ENCODE measurements around the gene SLC15A1.
"Not testable (repeated sequence)": the region's sequence is repeated elsewhere in the genome, so short reads cannot be mapped to it uniquely, and the experiment has no call there.

Gene SLC15A1

GRCh38 chr13:98649861-98650260 is 102.6 kb downstream of the SLC15A1 start:
- Histone ChIP-seq H3K4me3 (ENCODE audit: low read length) (no peak overlapping the region), H3K27me3 (ENCODE audit: control insufficient read depth, insufficient read depth, low read length) (no peaks in the 10 kb centered on the region), H3K27ac (ENCODE audit: low read length) (no peak overlapping the region), H3K4me1 (ENCODE audit: control insufficient read depth, insufficient read depth, low read length) (no peaks in the 10 kb centered on the region), H3K9me3 (ENCODE audit: control insufficient read depth, insufficient read depth, low read length) (no peaks in the 10 kb centered on the region), H3K36me3 (ENCODE audit: control insufficient read depth, insufficient read depth, low read length) (no peaks in the 10 kb centered on the region)
- DNase-seq (ENCODE audit: low read depth, low spot score): no peak
- WGBS (ENCODE audit: insufficient coverage, insufficient read length): no CpG with 5 or more reads among the region's 7 CpGs

GRCh38 chr13:98648686-98649085 is 103.8 kb downstream of the SLC15A1 start:
- Histone ChIP-seq H3K4me3 (ENCODE audit: low read length) (no peak overlapping the region), H3K9me3 (ENCODE audit: control insufficient read depth, insufficient read depth, low read length) (no peaks in the 10 kb centered on the region), H3K36me3 (ENCODE audit: control insufficient read depth, insufficient read depth, low read length) (no peaks in the 10 kb centered on the region), H3K27me3 (ENCODE audit: control insufficient read depth, insufficient read depth, low read length) (no peaks in the 10 kb centered on the region), H3K27ac (ENCODE audit: low read length) (no peak overlapping the region), H3K4me1 (ENCODE audit: control insufficient read depth, insufficient read depth, low read length) (no peaks in the 10 kb centered on the region)
- DNase-seq (ENCODE audit: low read depth, low spot score): no peak
- WGBS (ENCODE audit: insufficient coverage, insufficient read length): no CpG with 5 or more reads among the region's 3 CpGs

- no peak overlapping the region for H3K4me3 ChIP-seq (ENCODE audit: low read length)
- no peak for DNase-seq (ENCODE audit: low read depth, low spot score)
Measured at GRCh38 chr13:98648141-98648540, 104.3 kb downstream of the SLC15A1 start.

GRCh38 chr13:98647121-98647520 is 105.4 kb downstream of the SLC15A1 start:
- Histone ChIP-seq H3K4me1 (ENCODE audit: control insufficient read depth, insufficient read depth, low read length) (no peaks in the 10 kb centered on the region), H3K36me3 (ENCODE audit: control insufficient read depth, insufficient read depth, low read length) (no peaks in the 10 kb centered on the region), H3K4me3 (ENCODE audit: low read length) (no peak overlapping the region), H3K9me3 (ENCODE audit: control insufficient read depth, insufficient read depth, low read length) (no peaks in the 10 kb centered on the region), H3K27ac (ENCODE audit: low read length) (no peak overlapping the region), H3K27me3 (ENCODE audit: control insufficient read depth, insufficient read depth, low read length) (no peaks in the 10 kb centered on the region)
- no peak for DNase-seq (ENCODE audit: low read depth, low spot score)
- WGBS (ENCODE audit: insufficient coverage, insufficient read length): no CpG with 5 or more reads among the region's 2 CpGs

More at GRCh38 chr13:98648141-98648540, 104.3 kb downstream of the SLC15A1 start:
- Histone ChIP-seq H3K27me3 (ENCODE audit: control insufficient read depth, insufficient read depth, low read length) (no peaks in the 10 kb centered on the region), H3K27ac (ENCODE audit: low read length) (no peak overlapping the region), H3K36me3 (ENCODE audit: control insufficient read depth, insufficient read depth, low read length) (no peaks in the 10 kb centered on the region), H3K9me3 (ENCODE audit: control insufficient read depth, insufficient read depth, low read length) (no peaks in the 10 kb centered on the region), H3K4me1 (ENCODE audit: control insufficient read depth, insufficient read depth, low read length) (no peaks in the 10 kb centered on the region)
- WGBS (ENCODE audit: insufficient coverage, insufficient read length): no CpG with 5 or more reads among the region's 2 CpGs

GRCh38 chr13:98643479-98643878 is 109.0 kb downstream of the SLC15A1 start:
- no peaks in the 10 kb centered on the region for H3K36me3 ChIP-seq (ENCODE audit: control insufficient read depth, insufficient read depth, low read length)
- WGBS (ENCODE audit: insufficient coverage, insufficient read length): no CpG with 5 or more reads among the region's 1 CpG
- no peak overlapping the region for H3K27ac ChIP-seq (ENCODE audit: low read length)
- no peak overlapping the region for H3K4me3 ChIP-seq (ENCODE audit: low read length)
- H3K4me1 ChIP-seq (ENCODE audit: control insufficient read depth, insufficient read depth, low read length): no peaks in the 10 kb centered on the region
- H3K9me3 ChIP-seq (ENCODE audit: control insufficient read depth, insufficient read depth, low read length): no peaks in the 10 kb centered on the region
- H3K27me3 ChIP-seq (ENCODE audit: control insufficient read depth, insufficient read depth, low read length): no peaks in the 10 kb centered on the region
- DNase-seq (ENCODE audit: low read depth, low spot score): no peak

GRCh38 chr13:98641075-98641474 is 111.4 kb downstream of the SLC15A1 start:
- H3K36me3 ChIP-seq (ENCODE audit: control insufficient read depth, insufficient read depth, low read length): no peaks in the 10 kb centered on the region
- no peaks in the 10 kb centered on the region for H3K4me1 ChIP-seq (ENCODE audit: control insufficient read depth, insufficient read depth, low read length)
- no peaks in the 10 kb centered on the region for H3K27me3 ChIP-seq (ENCODE audit: control insufficient read depth, insufficient read depth, low read length)
- H3K27ac ChIP-seq (ENCODE audit: low read length): no peak overlapping the region
- no CpG with 5 or more reads among the region's 13 CpGs for WGBS (ENCODE audit: insufficient coverage, insufficient read length)
- no peak for DNase-seq (ENCODE audit: low read depth, low spot score)
- H3K9me3 ChIP-seq (ENCODE audit: control insufficient read depth, insufficient read depth, low read length): no peaks in the 10 kb centered on the region
- no peak overlapping the region for H3K4me3 ChIP-seq (ENCODE audit: low read length)

- not testable (repeated sequence) for H3K9me3 ChIP-seq (ENCODE audit: control insufficient read depth, insufficient read depth, low read length); H3K27me3 ChIP-seq (ENCODE audit: control insufficient read depth, insufficient read depth, low read length); H3K4me1 ChIP-seq (ENCODE audit: control insufficient read depth, insufficient read depth, low read length); DNase-seq (ENCODE audit: low read depth, low spot score); H3K27ac ChIP-seq (ENCODE audit: low read length); H3K4me3 ChIP-seq (ENCODE audit: low read length); H3K36me3 ChIP-seq (ENCODE audit: control insufficient read depth, insufficient read depth, low read length)
- no CpG with 5 or more reads among the region's 4 CpGs for WGBS (ENCODE audit: insufficient coverage, insufficient read length)
Measured at GRCh38 chr13:98639785-98640184, 112.7 kb downstream of the SLC15A1 start.

GRCh38 chr13:98638352-98638751 is 114.1 kb downstream of the SLC15A1 start:
- not testable (repeated sequence) for H3K27me3 ChIP-seq (ENCODE audit: control insufficient read depth, insufficient read depth, low read length); DNase-seq (ENCODE audit: low read depth, low spot score)

More at GRCh38 chr13:98638352-98638751, 114.1 kb downstream of the SLC15A1 start:
- WGBS (ENCODE audit: insufficient coverage, insufficient read length): no CpG with 5 or more reads among the region's 8 CpGs
- H3K36me3 ChIP-seq (ENCODE audit: control insufficient read depth, insufficient read depth, low read length); H3K27ac ChIP-seq (ENCODE audit: low read length); H3K4me3 ChIP-seq (ENCODE audit: low read length); H3K9me3 ChIP-seq (ENCODE audit: control insufficient read depth, insufficient read depth, low read length); H3K4me1 ChIP-seq (ENCODE audit: control insufficient read depth, insufficient read depth, low read length): not testable (repeated sequence)

Measured in iPS DF 6.9 (cell line).